IgD-negative memory B cell (primary cell): Measurements from ENCODE around the gene KCNH1. TPM values are rescaled to one million over a fixed set of nuclear protein-coding genes. Genes with fewer than 3 reads are reported as not detected.

Experiments
- H3K27ac Mint-ChIP-seq, 3 donors: one replicate each; pipeline ENCODE4 v1.8.0; 2020 to 2022; ENCODE audit warnings: mild to moderate bottlenecking in 3 of 3, mixed read lengths in 3 of 3, moderate library complexity in 1 of 3
- H3K27me3 Mint-ChIP-seq: one replicate; pipeline ENCODE4 v1.8.0; 2021; ENCODE audit warnings: mixed read lengths
- H3K36me3 Mint-ChIP-seq: one replicate; pipeline ENCODE4 v1.8.0; 2020; ENCODE audit warnings: mild to moderate bottlenecking, mixed read lengths
- H3K4me1 Mint-ChIP-seq, 3 donors: one replicate each; pipeline ENCODE4 v1.8.0; 2020 to 2022; ENCODE audit warnings: mixed read lengths in 3 of 3, mild to moderate bottlenecking in 1 of 3
- H3K4me3 Mint-ChIP-seq, 4 donors: one replicate each; pipeline ENCODE4 v1.8.0; 2020 to 2022; ENCODE audit warnings: mild to moderate bottlenecking in 4 of 4, mixed read lengths in 4 of 4, moderate library complexity in 3 of 4
- H3K9me3 Mint-ChIP-seq, 3 donors: one replicate each; pipeline ENCODE4 v1.8.0; 2020 to 2021; ENCODE audit warnings: mixed read lengths in 3 of 3, mild to moderate bottlenecking in 1 of 3
- polyA plus RNA-seq: library from polyadenylated mRNA; unstranded; fragments of 300-500 nt; fragmentation: Illumina TruSeq; gene quantifications from one replicate; pipeline ENCODE4 v1.2.3, GENCODE V29; 2021

The KCNH1 gene
- polyA plus RNA-seq, 1 donor from 2014 or later: 0.14 TPM

DNA sequence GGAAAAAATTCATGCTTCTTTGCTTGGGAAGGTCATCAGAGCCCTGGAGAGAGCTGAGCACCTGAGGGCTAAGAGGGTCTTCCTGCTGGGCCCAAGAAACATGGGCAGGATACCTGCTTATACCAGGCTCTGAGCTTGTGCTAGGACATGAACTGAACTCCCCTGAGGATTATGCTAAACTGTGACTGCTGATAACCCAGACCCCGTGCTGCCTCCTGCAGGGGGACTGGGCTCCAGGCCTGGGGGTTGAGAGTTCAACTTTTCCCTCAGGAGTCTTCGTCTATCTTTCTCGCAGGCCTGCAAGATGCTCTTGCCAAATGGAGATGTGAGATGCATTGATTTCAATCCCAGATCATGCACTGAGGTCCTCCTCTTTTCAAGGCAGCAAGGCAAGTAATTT is 436.8 kb downstream of the KCNH1 start:
- Mint-ChIP-seq H3K4me1 (peaks cover 0 to 4% (median 2%) of the 10 kb centered on the region in 3 donors), H3K36me3 (no peaks in the 10 kb centered on the region), H3K9me3 (peaks cover 0 to 2% (median 0%) of the 10 kb centered on the region in 3 donors), H3K27me3 (peaks cover 1% of the 10 kb centered on the region), H3K4me3 (no peak overlapping the region), H3K27ac (no peak overlapping the region)

DNA sequence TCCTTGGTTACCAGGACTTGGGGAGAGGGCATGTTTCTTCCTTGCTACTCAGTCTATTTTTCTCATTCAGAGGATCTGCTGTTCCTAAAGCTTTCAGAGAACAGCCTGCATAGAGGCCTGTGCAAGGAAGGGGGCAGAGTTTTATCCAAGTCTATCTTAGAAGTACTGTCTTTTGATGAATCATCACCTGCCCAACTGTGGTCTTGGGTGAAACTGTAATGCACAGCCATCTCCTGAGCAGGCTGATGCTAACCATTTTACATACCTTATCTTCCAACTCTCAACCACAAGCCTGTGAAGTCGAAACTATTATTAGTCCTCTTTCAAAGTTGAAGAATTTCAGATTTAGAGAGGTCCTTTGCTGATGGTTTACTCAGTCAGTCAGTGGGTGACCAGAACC is 437.2 kb downstream of the KCNH1 start:
- H3K27ac Mint-ChIP-seq: no peak overlapping the region
- H3K36me3 Mint-ChIP-seq: no peaks in the 10 kb centered on the region
- peaks cover 0 to 2% (median 0%) of the 10 kb centered on the region in 3 donors for H3K9me3 Mint-ChIP-seq
- H3K4me1 Mint-ChIP-seq: peaks cover 0 to 4% (median 2%) of the 10 kb centered on the region in 3 donors
- H3K4me3 Mint-ChIP-seq: no peak overlapping the region
- H3K27me3 Mint-ChIP-seq: peaks cover 1% of the 10 kb centered on the region

DNA sequence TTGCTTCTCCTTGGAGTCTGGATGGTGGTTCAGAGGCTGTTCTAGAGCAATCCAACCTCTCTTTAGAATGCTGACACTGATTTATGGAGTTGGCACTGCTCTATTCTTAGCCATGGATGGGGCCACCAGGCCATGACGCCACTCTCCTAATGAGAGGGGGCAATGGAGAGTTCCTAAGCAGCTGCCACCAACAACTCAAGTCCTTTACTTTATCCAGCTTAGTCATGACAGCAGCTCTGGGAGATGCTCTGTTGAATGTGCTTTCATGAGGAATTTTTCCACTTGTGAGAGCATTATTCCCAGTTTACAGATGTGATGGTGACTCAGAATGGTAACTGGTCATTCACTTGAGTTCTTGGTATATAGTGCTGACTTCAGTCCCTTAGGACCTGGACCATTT is 438.9 kb downstream of the KCNH1 start:
- no peak overlapping the region for H3K27ac Mint-ChIP-seq
- H3K9me3 Mint-ChIP-seq: peaks cover 0 to 2% (median 0%) of the 10 kb centered on the region in 3 donors
- H3K4me3 Mint-ChIP-seq: no peak overlapping the region
- no peaks in the 10 kb centered on the region for H3K36me3 Mint-ChIP-seq
- H3K27me3 Mint-ChIP-seq: peaks cover 1% of the 10 kb centered on the region
- peaks cover 0 to 4% (median 2%) of the 10 kb centered on the region in 3 donors for H3K4me1 Mint-ChIP-seq

DNA sequence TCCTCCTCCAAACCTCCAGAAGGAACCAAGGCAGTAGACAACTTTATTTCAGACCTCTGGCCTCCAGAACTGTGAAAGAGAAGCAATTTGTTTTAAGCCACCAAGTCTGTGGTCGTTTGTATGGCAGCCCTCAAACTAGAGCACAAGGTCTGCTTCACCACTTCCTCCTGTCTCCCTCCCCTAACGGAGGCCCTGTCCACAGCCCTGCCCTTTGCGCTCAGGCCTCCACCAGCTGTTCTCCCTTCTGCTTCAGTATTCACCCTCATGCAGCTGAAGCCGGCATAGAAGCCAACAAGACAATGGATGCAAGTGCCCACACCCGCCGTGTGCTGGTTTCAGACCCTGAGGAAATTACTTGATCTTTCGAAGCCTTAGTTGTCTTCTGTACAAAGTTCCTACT is 441.2 kb downstream of the KCNH1 start:
- peaks cover 0 to 2% (median 0%) of the 10 kb centered on the region in 3 donors for H3K9me3 Mint-ChIP-seq
- peak overlapping the region in 1 of 4 donors; percentile 59 for H3K4me3 Mint-ChIP-seq
- H3K27ac Mint-ChIP-seq: peak overlapping the region in 1 of 3 donors; percentile 81
- no peaks in the 10 kb centered on the region for H3K36me3 Mint-ChIP-seq
- H3K27me3 Mint-ChIP-seq: peaks cover 1% of the 10 kb centered on the region
- peaks cover 0 to 4% (median 2%) of the 10 kb centered on the region in 3 donors for H3K4me1 Mint-ChIP-seq

DNA sequence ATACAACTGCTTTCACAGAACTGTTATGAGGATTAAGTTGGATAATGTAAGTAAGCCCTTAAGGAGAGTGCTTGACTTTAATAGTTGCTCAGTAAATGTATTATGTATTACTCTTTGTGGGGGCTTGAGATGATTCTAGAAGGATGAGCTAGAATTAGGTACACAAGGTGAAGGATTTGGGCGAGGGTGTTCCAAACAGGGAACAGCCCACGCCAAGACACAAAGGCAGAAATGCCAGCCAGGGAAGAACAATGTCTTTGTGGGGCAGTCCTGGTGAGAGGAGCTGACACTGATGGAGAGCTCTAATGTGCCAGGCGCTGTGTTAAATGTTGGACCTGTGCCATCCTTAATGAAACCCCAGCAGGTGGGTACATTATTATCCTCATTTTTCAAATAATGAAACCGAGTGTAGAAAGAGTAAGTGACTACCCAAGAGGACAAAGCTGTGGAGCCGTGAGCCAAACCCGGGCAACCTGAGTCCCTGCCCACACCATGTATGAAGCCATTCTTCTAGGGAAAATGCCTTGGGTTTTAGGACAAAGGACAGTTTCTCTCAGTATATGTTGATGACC is 442.8 kb downstream of the KCNH1 start:
- peak overlapping the region in 1 of 4 donors; percentile 21 for H3K4me3 Mint-ChIP-seq
- H3K9me3 Mint-ChIP-seq: peaks cover 0 to 2% (median 0%) of the 10 kb centered on the region in 3 donors
- no peaks in the 10 kb centered on the region for H3K36me3 Mint-ChIP-seq
- peaks cover 0 to 4% (median 2%) of the 10 kb centered on the region in 3 donors for H3K4me1 Mint-ChIP-seq
- H3K27me3 Mint-ChIP-seq: no peaks in the 10 kb centered on the region
- H3K27ac Mint-ChIP-seq: no peak overlapping the region

DNA sequence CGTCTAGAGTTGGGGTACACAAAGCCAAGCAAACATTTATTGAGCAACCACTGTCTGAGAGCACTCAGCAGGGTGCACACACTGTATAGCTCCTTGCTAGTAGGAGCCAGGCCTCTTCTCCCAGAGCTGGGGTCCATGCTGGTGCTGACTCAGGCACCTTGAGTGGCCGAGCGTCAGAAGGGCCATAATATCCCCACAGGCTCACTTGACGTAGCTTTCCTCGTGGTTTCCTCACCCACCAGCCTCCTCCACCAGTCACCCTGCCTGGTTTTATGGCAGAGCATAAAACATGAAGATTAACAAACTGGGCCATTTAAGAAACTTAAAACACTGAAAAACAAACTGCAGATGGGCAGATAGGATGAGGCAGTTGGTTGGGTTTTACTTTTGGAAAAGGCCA is 443.7 kb downstream of the KCNH1 start:
- H3K4me3 Mint-ChIP-seq: no peak overlapping the region
- peaks cover 0 to 2% (median 0%) of the 10 kb centered on the region in 3 donors for H3K9me3 Mint-ChIP-seq
- no peaks in the 10 kb centered on the region for H3K36me3 Mint-ChIP-seq
- H3K27ac Mint-ChIP-seq: no peak overlapping the region
- peaks cover 0 to 4% (median 2%) of the 10 kb centered on the region in 3 donors for H3K4me1 Mint-ChIP-seq
- no peaks in the 10 kb centered on the region for H3K27me3 Mint-ChIP-seq

DNA sequence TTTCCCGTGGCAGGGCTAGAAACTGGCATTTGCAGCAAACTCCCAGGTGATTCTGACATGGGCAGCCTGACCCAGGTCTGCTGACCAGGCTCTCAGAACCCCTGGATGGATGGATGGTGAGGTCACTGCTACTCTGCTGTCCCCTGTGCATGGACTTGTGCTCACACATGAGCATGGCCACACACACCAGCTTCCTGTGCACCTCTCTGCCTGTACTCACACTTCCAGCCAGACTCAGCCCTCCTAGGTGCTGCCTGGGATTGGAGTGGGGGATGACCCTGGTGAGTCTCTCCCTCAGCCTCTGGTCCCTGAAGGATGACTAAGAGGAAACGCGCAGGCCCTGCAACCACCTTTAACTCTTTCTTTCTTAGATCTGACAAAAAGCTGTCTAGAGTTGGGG is 444.1 kb downstream of the KCNH1 start:
- peaks cover 0 to 4% (median 3%) of the 10 kb centered on the region in 3 donors for H3K4me1 Mint-ChIP-seq
- no peak overlapping the region for H3K27ac Mint-ChIP-seq
- peaks cover 0 to 2% (median 0%) of the 10 kb centered on the region in 3 donors for H3K9me3 Mint-ChIP-seq
- H3K27me3 Mint-ChIP-seq: no peaks in the 10 kb centered on the region
- no peak overlapping the region for H3K4me3 Mint-ChIP-seq
- no peaks in the 10 kb centered on the region for H3K36me3 Mint-ChIP-seq

DNA sequence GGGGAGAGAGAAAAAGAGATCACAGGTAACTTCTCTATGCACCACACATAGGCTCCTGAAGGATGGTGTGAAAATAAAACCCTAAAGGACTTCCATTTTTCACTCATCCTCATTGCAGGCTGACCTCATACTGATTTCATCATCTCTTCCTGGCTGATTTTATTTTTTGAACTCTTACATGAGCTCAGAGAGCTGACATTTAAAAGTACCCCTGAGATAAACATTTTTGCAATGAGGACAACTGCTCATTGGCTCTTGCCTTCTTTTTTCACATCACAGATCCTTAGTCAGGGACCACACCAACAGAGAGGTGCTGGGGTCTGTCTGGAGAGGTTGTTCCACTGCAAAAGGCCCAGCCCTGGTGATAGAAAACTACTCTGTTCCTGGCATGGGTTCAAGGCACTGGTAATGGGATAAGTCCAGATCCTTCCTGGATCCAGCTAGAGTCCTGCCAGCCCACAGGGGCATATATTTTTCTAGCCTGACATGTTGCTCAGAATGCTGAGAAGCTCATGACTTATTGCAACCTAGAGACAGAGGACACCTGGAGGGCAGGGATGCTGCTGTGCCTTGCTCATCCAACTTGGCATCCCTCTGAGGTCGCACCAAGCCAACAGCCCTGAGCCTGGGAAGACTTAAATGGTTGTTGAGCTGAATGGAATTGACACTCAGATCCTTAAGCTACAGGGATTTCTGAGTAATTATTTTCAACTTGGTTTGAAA is 445.3 kb downstream of the KCNH1 start:
- Mint-ChIP-seq H3K27ac (no peak overlapping the region), H3K27me3 (no peaks in the 10 kb centered on the region), H3K4me1 (peaks cover 0 to 9% (median 8%) of the 10 kb centered on the region in 3 donors)

DNA sequence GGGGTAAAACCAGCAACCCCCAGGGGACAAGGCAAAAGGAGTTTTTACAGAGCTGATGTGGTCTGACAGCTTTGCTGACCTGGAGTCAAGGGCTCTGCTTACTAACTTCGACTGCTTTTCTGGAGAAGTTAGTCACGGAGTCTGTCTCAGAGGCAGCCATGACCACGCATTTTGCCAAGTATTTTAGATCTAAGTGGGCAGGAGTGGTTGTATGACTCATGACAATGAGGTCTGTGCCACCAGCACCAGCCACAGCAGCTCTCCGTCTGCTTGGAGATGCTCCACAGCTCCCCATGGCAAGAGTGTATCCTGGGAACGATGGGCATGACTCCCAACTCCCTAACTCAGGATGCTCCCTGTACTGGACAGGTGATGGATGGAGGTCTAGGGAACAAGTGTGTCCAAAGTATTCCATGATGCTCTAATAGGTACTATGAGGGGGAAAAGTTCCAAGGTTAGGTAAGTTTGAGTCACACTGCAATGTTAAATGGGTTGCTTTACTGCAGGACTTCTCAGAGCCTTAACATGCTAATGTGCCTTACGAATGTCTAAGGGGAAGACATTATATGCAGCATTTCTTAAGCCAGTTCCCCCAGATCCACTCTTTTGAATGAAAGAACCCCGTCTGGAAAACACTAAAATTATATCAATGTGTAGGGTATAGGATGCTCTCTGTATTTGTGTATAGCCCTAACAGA is 446.2 kb downstream of the KCNH1 start:
- H3K4me3 Mint-ChIP-seq: no peak overlapping the region
- H3K4me1 Mint-ChIP-seq: peaks cover 0 to 8% (median 4%) of the 10 kb centered on the region in 3 donors
- peaks cover 0 to 2% (median 0%) of the 10 kb centered on the region in 3 donors for H3K9me3 Mint-ChIP-seq
- H3K36me3 Mint-ChIP-seq: peaks cover 4% of the 10 kb centered on the region
- no peaks in the 10 kb centered on the region for H3K27me3 Mint-ChIP-seq
- no peak overlapping the region for H3K27ac Mint-ChIP-seq

More for the DNA sequence above, 445.3 kb downstream of the KCNH1 start:
- H3K36me3 Mint-ChIP-seq: peaks cover 4% of the 10 kb centered on the region
- H3K9me3 Mint-ChIP-seq: peaks cover 0 to 2% (median 0%) of the 10 kb centered on the region in 3 donors
- H3K4me3 Mint-ChIP-seq: no peak overlapping the region

DNA sequence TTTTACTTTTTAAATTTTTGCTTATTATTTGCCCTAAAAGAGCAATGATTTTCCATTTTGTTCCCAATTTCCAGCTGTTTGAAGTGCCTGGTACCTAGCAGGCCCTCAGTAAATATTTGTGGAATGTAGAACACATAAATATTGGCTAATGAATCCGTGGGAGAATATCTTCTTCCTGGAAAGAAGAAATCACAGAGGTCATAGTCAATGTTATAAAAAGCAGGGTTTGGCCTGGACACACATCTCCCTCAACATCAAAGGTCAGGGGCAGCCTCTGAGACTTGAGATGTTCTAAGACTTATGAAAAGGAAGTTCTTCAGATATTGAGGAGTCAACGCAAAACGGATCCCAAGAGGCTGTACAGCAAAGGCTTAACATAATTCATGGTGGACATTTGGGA is 447.1 kb downstream of the KCNH1 start:
- no peak overlapping the region for H3K4me3 Mint-ChIP-seq
- peaks cover 4% of the 10 kb centered on the region for H3K36me3 Mint-ChIP-seq
- no peak overlapping the region for H3K27ac Mint-ChIP-seq
- H3K4me1 Mint-ChIP-seq: peaks cover 0 to 8% (median 4%) of the 10 kb centered on the region in 3 donors
- no peaks in the 10 kb centered on the region for H3K27me3 Mint-ChIP-seq
- H3K9me3 Mint-ChIP-seq: no peaks in the 10 kb centered on the region

DNA sequence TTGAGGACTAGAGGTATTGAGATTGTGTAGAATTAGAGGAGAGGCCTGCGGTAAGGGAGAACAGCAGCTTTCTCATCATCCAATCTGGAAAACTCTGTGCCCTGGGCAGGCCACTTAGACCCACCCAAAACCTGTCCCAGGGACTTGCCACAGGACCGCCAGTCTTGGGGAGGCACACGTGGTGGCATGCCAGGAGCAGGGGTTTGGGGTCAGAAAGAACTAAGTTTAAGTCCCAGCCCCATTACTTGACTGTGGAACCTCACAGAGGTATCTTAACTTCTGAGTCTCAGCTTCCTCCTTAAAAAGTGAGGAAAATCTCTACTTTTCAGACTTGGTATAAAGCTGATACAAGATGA is 448.7 kb downstream of the KCNH1 start:
- Mint-ChIP-seq H3K4me3 (no peak overlapping the region), H3K27me3 (no peaks in the 10 kb centered on the region), H3K27ac (no peak overlapping the region), H3K4me1 (peaks cover 0 to 8% (median 4%) of the 10 kb centered on the region in 3 donors), H3K36me3 (peaks cover 7% of the 10 kb centered on the region), H3K9me3 (no peaks in the 10 kb centered on the region)

DNA sequence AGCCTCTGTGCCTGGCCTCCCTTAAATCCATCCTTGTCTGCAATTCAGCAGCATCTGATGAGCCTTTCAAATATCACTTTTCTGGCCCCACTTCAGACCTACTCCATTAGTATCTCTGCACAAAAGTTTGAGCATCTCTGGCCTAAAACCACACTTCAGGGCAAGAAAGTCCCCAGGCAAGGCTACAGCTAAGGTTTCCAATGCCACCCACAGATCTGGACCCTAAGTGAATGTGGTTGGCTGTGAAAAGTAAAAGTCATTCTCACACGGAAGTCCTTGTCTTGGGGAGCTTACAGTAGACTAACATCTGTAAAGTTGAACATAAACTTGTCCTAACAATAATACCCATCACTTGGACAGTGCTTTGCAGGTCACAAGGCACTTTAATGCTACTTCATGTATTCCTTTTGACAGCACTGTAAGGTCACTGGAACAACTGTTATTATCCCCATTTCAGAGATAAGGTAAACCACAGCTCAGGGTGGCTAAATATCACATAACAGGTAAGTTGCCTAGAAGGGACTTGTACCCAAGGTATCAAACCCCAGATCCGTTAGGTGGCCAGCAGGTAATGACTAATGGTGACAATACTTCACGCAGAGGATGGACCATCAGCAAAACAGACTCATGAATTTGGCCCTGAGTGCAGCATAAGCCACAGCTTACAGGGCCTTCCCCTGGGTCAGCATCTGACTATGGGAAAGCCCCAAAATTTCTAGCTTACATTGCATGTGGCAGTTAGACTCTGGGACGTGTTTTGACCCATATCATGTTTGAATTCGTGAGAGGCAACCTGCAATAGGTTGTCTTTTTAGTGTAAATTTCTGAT is 449.3 kb downstream of the KCNH1 start:
- peak overlapping the region in 1 of 3 donors; percentile 48 for H3K27ac Mint-ChIP-seq
- no peak overlapping the region for H3K4me3 Mint-ChIP-seq
- H3K36me3 Mint-ChIP-seq: peaks cover 7% of the 10 kb centered on the region

DNA sequence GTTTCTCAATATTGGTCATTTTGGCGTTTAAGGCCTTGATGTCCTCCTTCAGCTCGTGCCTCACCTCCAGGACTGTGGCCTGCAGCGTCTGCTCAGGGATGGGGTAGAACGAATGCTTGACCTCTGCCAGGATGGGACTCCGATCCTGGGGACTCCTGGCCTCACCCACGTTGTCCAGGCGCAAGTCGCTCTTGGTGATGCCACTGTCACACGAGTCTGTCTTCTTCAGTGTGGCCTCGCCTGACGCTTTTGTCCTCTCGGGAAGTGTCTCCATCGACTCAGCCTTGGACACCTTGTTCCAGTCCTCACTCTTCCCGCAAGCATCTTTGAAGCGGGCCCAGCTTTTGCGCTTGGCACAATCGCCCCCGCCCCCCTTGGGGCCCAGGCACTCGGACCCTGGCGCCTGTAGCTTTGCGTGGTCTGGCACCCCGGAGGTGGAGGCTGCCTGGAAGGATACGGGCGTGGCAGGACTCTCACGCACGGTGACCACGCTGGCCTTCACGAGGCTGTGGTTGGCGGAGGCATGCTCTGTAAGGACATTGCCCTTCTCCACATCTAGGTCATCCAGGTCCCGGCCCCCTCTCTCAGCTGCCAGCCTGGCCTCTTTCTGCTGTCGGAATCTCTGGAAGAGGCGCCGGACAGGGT is 450.4 kb downstream of the KCNH1 start:
- Mint-ChIP-seq H3K4me3 (no peak overlapping the region), H3K27me3 (no peaks in the 10 kb centered on the region), H3K9me3 (no peaks in the 10 kb centered on the region), H3K27ac (no peak overlapping the region), H3K4me1 (peaks cover 0 to 8% (median 4%) of the 10 kb centered on the region in 3 donors), H3K36me3 (peaks cover 7% of the 10 kb centered on the region)

More for the DNA sequence above, 449.3 kb downstream of the KCNH1 start:
- peaks cover 0 to 8% (median 4%) of the 10 kb centered on the region in 3 donors for H3K4me1 Mint-ChIP-seq
- H3K27me3 Mint-ChIP-seq: no peaks in the 10 kb centered on the region
- no peaks in the 10 kb centered on the region for H3K9me3 Mint-ChIP-seq

DNA sequence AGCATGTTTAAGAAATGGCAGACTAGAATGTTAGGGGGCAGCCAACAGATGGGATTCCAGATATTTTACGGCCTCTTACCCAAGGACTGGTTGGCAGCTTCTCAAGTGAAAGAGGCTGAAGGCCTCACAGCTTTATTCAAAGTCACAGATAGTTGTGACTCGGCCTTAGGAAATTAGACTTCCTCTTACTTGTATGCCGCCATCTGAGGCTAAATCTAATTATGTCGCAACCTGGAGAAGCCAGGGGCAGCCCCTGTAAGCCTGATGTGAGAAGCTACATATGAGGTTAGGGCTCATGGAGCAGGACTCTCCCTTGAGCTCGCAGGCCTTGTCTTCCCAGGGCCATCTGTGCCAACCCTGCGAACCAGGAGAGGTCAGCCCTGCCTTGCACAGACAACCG is 452.8 kb downstream of the KCNH1 start:
- no peaks in the 10 kb centered on the region for H3K27me3 Mint-ChIP-seq
- no peak overlapping the region for H3K27ac Mint-ChIP-seq
- H3K4me1 Mint-ChIP-seq: peaks cover 0 to 8% (median 5%) of the 10 kb centered on the region in 3 donors
- H3K9me3 Mint-ChIP-seq: no peaks in the 10 kb centered on the region
- H3K36me3 Mint-ChIP-seq: peaks cover 9% of the 10 kb centered on the region
- H3K4me3 Mint-ChIP-seq: no peak overlapping the region
